ENCODE results near the gene SYTL5. TPM values are rescaled to one million over a fixed set of nuclear protein-coding genes. Genes with fewer than 3 reads are reported as not detected.

The SYTL5 gene
- polyA plus RNA-seq, 2 of the 4 experiments (the other 2 are of a cell fraction) = 0.79 to 1.1 TPM

DNA sequence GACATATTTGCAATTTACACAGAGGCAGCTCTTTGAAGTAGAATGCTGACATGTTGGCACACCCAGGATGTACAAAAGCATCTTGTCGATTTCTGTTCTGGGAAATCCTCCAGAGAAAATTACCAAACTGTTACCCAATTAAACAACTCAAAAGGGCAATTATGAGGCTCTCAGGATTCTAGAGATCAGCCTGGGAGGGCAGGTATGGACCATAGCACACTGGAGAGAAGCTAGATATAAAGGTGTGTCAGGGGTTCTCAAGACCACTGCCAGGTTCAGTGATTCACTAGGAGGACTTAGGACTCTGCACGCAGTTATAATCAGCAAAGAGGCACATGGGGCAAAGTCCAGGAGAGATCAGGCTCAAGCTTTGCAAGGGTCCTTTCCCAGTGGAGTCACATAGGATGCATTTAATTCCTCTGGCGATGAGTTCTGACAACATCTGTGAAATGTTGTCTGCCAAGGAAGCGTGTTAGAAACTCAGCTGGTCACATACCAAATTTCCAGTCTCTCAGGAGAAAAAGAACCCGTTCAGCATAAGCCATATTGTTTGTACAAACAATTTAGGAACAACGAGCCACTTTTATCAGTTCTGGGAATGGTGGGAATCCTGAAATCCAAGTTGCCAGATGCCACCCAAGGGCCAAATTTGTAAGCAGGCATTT lies 100.8 kb downstream of the SYTL5 start:
- DNase-seq (ENCODE audit: low read depth in 1 of 2, low spot score in 1 of 2) = no peak
- FAIRE-seq = no peak
- TF ChIP-seq, protein P1, sequence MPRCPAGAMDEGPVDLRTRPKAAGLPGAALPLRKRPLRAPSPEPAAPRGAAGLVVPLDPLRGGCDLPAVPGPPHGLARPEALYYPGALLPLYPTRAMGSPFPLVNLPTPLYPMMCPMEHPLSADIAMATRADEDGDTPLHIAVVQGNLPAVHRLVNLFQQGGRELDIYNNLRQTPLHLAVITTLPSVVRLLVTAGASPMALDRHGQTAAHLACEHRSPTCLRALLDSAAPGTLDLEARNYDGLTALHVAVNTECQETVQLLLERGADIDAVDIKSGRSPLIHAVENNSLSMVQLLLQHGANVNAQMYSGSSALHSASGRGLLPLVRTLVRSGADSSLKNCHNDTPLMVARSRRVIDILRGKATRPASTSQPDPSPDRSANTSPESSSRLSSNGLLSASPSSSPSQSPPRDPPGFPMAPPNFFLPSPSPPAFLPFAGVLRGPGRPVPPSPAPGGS (IDR thresholded peaks at IDR 0.05) = no peak
- TF ChIP-seq NPAS2 (CRISPR knock-in tag; IDR thresholded peaks at IDR 0.05; ENCODE audit: borderline replicate concordance) (no peak), HOXB13 (CRISPR knock-in tag; IDR thresholded peaks at IDR 0.05; ENCODE audit: low read depth) (no peak)
- TF ChIP-seq, protein P2, sequence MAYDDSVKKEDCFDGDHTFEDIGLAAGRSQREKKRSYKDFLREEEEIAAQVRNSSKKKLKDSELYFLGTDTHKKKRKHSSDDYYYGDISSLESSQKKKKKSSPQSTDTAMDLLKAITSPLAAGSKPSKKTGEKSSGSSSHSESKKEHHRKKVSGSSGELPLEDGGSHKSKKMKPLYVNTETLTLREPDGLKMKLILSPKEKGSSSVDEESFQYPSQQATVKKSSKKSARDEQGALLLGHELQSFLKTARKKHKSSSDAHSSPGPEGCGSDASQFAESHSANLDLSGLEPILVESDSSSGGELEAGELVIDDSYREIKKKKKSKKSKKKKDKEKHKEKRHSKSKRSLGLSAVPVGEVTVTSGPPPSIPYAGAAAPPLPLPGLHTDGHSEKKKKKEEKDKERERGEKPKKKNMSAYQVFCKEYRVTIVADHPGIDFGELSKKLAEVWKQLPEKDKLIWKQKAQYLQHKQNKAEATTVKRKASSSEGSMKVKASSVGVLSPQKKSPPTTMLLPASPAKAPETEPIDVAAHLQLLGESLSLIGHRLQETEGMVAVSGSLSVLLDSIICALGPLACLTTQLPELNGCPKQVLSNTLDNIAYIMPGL (CRISPR knock-in tag; IDR thresholded peaks at IDR 0.05; ENCODE audit: borderline replicate concordance) = no peak
- no peaks in the 10 kb centered on the region for H3K4me1 ChIP-seq
- H3K9me3 ChIP-seq = no peaks in the 10 kb centered on the region
- H3K27ac ChIP-seq = no peak overlapping the region
- 29% methylated on average over 6 of the region's 6 CpGs for WGBS (ENCODE audit: missing lambda C conversion rate)
- ChIA-PET POLR2A (no interaction called here), CTCF (no interaction called here)
- ATAC-seq = no peak
- no peak overlapping the region for H3K4me3 ChIP-seq
- no peak overlapping the region for H3K4me2 ChIP-seq

DNA sequence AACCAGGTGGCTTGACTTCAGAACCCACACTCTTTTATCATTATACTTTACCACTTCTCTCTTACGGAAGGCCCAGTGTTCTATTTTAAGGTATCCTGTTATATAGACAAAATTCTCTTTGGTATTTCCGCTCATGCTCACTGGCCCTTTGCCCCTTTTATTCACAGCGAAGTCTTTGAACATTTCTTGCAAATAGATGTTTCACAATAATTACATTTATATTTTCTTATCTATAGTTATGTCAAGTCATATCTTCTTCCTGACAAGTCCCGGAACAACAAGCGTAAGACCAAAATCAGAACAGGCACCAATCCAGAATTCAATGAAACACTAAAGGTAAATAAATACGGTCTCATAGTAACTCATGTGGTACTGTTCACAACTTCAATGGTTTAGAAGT lies 102.0 kb downstream of the SYTL5 start:
- no peak for DNase-seq (ENCODE audit: low read depth in 1 of 2, low spot score in 1 of 2)
- WGBS (ENCODE audit: missing lambda C conversion rate) = 72% methylated on average over 6 of the region's 6 CpGs
- H3K4me2 ChIP-seq = no peak overlapping the region

More for the DNA sequence above, 102.0 kb downstream of the SYTL5 start:
- POLR2A ChIA-PET = no interaction called here
- no peak overlapping the region for H3K4me3 ChIP-seq
- H3K9me3 ChIP-seq = no peaks in the 10 kb centered on the region
- CTCF ChIA-PET = no interaction called here
- H3K27ac ChIP-seq = no peak overlapping the region
- ATAC-seq = no peak
- no peak for FAIRE-seq
- H3K4me1 ChIP-seq = no peaks in the 10 kb centered on the region
- TF ChIP-seq, protein P3, sequence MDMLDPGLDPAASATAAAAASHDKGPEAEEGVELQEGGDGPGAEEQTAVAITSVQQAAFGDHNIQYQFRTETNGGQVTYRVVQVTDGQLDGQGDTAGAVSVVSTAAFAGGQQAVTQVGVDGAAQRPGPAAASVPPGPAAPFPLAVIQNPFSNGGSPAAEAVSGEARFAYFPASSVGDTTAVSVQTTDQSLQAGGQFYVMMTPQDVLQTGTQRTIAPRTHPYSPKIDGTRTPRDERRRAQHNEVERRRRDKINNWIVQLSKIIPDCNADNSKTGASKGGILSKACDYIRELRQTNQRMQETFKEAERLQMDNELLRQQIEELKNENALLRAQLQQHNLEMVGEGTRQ (IDR thresholded peaks at IDR 0.05) = no peak
- TF ChIP-seq MAZ (IDR thresholded peaks at IDR 0.05; ENCODE audit: borderline replicate concordance, low read depth, low read length) = no peak
- TF ChIP-seq, protein P2 (CRISPR knock-in tag; IDR thresholded peaks at IDR 0.05; ENCODE audit: borderline replicate concordance) = no peak
- TF ChIP-seq, protein P4, sequence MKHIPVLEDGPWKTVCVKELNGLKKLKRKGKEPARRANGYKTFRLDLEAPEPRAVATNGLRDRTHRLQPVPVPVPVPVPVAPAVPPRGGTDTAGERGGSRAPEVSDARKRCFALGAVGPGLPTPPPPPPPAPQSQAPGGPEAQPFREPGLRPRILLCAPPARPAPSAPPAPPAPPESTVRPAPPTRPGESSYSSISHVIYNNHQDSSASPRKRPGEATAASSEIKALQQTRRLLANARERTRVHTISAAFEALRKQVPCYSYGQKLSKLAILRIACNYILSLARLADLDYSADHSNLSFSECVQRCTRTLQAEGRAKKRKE (CRISPR knock-in tag; IDR thresholded peaks at IDR 0.05; ENCODE audit: low read depth) = no peak
- TF ChIP-seq GATA3 (IDR thresholded peaks at IDR 0.05; ENCODE audit: borderline replicate concordance) = no peak
- TF ChIP-seq CBX8 (IDR thresholded peaks at IDR 0.05) = no peak
- no peak for TF ChIP-seq JUN (IDR thresholded peaks at IDR 0.05)
- TF ChIP-seq NR3C1 (IDR thresholded peaks at IDR 0.05) = no peak
- no peak for TF ChIP-seq EHF (CRISPR knock-in tag; IDR thresholded peaks at IDR 0.05)
- no peak for TF ChIP-seq KDM5A (IDR thresholded peaks at IDR 0.05)
- TF ChIP-seq, protein P5, sequence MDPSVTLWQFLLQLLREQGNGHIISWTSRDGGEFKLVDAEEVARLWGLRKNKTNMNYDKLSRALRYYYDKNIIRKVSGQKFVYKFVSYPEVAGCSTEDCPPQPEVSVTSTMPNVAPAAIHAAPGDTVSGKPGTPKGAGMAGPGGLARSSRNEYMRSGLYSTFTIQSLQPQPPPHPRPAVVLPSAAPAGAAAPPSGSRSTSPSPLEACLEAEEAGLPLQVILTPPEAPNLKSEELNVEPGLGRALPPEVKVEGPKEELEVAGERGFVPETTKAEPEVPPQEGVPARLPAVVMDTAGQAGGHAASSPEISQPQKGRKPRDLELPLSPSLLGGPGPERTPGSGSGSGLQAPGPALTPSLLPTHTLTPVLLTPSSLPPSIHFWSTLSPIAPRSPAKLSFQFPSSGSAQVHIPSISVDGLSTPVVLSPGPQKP (IDR thresholded peaks at IDR 0.05; ENCODE audit: low read depth, low read length) = no peak
- no peak for TF ChIP-seq MYC (IDR thresholded peaks at IDR 0.05; ENCODE audit: borderline replicate concordance, low read length)
- no peak for TF ChIP-seq KDM1A (IDR thresholded peaks at IDR 0.05; ENCODE audit: low read depth)
- no peak for TF ChIP-seq HOXB13 (CRISPR knock-in tag; IDR thresholded peaks at IDR 0.05; ENCODE audit: low read depth)
- TF ChIP-seq TFCP2L1 (CRISPR knock-in tag; IDR thresholded peaks at IDR 0.05) = no peak

Measured in A549 (cell line).